HEK293 (cell line): ENCODE data around the gene SMIM43.

ENCODE experiments used
- KLF10 ChIP-seq: fragments of 450-650 bp; IDR thresholded peaks from 2 replicates; pipeline ENCODE4 v1.5.1; 2018; ENCODE audit warnings: missing biosample characterization, mild to moderate bottlenecking, missing genetic modification characterization
- ZNF174 ChIP-seq: fragments of 450-650 bp; formaldehyde crosslinking; IDR thresholded peaks from 2 replicates; pipeline ENCODE4 v1.5.0; 2017; ENCODE audit warnings: missing biosample characterization, mild to moderate bottlenecking, missing genetic modification characterization
- ZNF214 ChIP-seq: fragments of 450-650 bp; formaldehyde crosslinking; IDR thresholded peaks from 2 replicates; pipeline ENCODE4 v1.5.1; 2017; ENCODE audit warnings: missing biosample characterization, mild to moderate bottlenecking, missing genetic modification characterization, borderline replicate concordance
- ZNF292 ChIP-seq: fragments of 450-650 bp; formaldehyde crosslinking; IDR thresholded peaks from 2 replicates; pipeline ENCODE4 v1.5.1; 2016; ENCODE audit warnings: low read depth, missing biosample characterization, missing genetic modification characterization, borderline replicate concordance
- TF ChIP-seq, protein P1 (sequence below): fragments of 450-650 bp; formaldehyde crosslinking; IDR thresholded peaks from 2 replicates; pipeline ENCODE4 v1.5.1; 2016; ENCODE audit warnings: missing biosample characterization, missing genetic modification characterization
- TF ChIP-seq, protein P2 (sequence below): fragments of 450-650 bp; formaldehyde crosslinking; IDR thresholded peaks from 2 replicates; pipeline ENCODE4 v1.5.0; 2017; ENCODE audit warnings: missing biosample characterization, missing genetic modification characterization, borderline replicate concordance
- TF ChIP-seq, protein P3 (sequence below): sonication (generic); formaldehyde crosslinking; IDR thresholded peaks from 2 replicates; pipeline ENCODE4 v1.8.1; 2022; ENCODE audit warnings: mild to moderate bottlenecking, moderate library complexity, missing genetic modification reagents

DNA sequence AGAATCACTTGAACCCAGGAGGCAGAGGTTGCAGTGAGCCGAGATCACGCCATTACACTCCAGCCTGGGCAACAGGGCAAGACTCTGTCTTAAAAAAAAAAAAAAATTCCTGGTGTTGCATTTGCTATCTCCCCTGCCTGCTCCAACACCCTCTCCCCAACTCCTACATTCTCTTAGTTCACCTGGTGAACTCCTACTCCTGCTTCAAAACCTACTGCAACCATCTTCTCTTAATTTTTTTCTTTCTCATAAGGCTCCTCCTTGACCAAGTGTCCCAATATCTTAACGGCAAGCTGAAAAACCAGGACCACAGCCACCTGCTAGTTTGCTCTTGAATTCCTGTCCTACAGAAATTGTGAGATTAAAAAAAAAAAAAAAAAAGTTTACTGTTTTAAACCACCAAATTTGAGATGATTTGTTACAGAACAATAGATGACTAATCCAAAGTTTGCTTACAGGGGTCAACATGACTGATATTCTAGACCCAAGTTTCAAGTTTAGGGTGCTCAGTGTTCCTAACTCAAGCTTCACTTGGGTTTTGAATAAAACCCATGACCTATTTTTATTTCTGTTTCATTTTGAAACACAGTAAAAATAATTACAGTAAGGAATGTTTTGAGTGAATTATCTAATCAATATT lies 55.1 kb downstream of the SMIM43 start:
- TF ChIP-seq, protein P1, sequence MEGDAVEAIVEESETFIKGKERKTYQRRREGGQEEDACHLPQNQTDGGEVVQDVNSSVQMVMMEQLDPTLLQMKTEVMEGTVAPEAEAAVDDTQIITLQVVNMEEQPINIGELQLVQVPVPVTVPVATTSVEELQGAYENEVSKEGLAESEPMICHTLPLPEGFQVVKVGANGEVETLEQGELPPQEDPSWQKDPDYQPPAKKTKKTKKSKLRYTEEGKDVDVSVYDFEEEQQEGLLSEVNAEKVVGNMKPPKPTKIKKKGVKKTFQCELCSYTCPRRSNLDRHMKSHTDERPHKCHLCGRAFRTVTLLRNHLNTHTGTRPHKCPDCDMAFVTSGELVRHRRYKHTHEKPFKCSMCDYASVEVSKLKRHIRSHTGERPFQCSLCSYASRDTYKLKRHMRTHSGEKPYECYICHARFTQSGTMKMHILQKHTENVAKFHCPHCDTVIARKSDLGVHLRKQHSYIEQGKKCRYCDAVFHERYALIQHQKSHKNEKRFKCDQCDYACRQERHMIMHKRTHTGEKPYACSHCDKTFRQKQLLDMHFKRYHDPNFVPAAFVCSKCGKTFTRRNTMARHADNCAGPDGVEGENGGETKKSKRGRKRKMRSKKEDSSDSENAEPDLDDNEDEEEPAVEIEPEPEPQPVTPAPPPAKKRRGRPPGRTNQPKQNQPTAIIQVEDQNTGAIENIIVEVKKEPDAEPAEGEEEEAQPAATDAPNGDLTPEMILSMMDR (tag by site-specific recombination) = no peak
- TF ChIP-seq ZNF292 (tag by site-specific recombination) (no peak), ZNF214 (tag by site-specific recombination) (no peak), KLF10 (tag by site-specific recombination) (no peak), ZNF174 (tag by site-specific recombination) (no peak)
- TF ChIP-seq, protein P2, sequence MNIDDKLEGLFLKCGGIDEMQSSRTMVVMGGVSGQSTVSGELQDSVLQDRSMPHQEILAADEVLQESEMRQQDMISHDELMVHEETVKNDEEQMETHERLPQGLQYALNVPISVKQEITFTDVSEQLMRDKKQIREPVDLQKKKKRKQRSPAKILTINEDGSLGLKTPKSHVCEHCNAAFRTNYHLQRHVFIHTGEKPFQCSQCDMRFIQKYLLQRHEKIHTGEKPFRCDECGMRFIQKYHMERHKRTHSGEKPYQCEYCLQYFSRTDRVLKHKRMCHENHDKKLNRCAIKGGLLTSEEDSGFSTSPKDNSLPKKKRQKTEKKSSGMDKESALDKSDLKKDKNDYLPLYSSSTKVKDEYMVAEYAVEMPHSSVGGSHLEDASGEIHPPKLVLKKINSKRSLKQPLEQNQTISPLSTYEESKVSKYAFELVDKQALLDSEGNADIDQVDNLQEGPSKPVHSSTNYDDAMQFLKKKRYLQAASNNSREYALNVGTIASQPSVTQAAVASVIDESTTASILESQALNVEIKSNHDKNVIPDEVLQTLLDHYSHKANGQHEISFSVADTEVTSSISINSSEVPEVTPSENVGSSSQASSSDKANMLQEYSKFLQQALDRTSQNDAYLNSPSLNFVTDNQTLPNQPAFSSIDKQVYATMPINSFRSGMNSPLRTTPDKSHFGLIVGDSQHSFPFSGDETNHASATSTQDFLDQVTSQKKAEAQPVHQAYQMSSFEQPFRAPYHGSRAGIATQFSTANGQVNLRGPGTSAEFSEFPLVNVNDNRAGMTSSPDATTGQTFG (tag by site-specific recombination) = no peak
- TF ChIP-seq, protein P3, sequence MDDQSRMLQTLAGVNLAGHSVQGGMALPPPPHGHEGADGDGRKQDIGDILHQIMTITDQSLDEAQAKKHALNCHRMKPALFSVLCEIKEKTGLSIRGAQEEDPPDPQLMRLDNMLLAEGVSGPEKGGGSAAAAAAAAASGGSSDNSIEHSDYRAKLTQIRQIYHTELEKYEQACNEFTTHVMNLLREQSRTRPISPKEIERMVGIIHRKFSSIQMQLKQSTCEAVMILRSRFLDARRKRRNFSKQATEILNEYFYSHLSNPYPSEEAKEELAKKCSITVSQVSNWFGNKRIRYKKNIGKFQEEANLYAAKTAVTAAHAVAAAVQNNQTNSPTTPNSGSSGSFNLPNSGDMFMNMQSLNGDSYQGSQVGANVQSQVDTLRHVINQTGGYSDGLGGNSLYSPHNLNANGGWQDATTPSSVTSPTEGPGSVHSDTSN = no peak
